DMS153 treated with DMSO at 0.1 percent for 48 hours (cell line): ENCODE data around the gene NPAS3.

Source experiments
- DNase-seq: peaks from one replicate; lab custom pipeline; 2025; ENCODE audit not compliant: unreplicated experiment; lab: John Stamatoyannopoulos, UW

NPAS3 gene

GRCh38 chr14:32940066-32940651 is 1.5 kb downstream of the NPAS3 start:
- no peak for DNase-seq

- no peak for DNase-seq
Observed at GRCh38 chr14:32940711-32941667, 2.3 kb downstream of the NPAS3 start.

DNA sequence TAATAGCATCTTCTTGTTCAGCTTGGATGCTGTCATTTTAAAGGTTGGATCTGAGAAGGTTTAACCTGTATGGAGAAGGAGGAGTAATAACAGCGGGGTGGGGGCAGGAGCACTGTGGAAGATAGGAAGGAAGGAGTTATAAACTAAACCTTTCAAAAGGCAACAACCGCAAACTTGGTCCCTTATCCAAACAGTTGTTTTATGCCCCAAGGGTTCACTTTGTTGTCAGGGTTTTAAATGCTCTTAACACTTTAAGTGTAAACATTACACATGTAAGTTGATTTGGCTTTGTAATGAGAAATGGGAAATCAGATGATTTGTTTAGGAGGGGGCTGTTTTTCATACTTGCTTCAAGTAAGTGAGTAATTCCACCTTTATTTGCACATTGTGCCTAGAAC is 3.0 kb downstream of the NPAS3 start:
- no peak for DNase-seq

GRCh38 chr14:32947081-32947480 is 8.4 kb downstream of the NPAS3 start:
- DNase-seq: no peak

- no peak for DNase-seq
Observed at GRCh38 chr14:32947792-32948191, 9.1 kb downstream of the NPAS3 start.

DNA sequence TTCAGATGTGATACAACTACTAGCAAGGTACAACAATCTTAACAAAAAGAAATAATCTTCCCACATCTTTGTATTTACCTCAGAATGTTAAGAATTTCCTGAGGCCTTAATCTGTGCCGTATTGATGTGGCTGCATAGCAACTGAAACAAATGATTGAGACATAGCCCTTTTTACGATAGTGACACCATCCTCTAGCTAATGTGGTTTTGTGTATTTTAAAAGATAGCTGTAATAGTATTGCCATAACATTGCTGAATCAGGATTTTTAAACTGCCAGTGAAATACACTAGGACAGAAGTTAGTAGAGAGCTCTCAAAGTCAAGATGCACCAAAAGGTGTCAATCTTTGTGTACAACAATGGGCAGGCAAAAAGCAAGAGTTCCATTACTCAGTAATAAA is 11.9 kb downstream of the NPAS3 start:
- no peak for DNase-seq

DNA sequence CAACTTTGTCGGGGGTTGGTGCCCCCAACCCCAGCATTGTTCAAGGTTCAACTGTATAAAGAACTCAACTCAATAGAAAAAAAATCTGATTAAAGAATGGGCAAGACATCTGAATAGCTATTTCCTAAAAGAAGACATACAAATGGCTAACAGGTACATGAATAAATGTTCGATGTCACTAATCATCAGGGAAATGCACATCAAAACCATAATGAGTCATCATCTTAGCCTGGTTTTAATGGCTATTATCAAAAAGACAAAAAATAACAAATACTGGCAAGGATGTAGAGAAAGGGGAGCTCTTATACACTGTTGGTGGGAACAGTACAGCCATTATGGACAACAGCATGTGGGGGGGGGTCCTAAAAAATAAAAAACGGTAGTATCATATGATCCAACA is 28.7 kb downstream of the NPAS3 start:
- DNase-seq: no peak

DNA sequence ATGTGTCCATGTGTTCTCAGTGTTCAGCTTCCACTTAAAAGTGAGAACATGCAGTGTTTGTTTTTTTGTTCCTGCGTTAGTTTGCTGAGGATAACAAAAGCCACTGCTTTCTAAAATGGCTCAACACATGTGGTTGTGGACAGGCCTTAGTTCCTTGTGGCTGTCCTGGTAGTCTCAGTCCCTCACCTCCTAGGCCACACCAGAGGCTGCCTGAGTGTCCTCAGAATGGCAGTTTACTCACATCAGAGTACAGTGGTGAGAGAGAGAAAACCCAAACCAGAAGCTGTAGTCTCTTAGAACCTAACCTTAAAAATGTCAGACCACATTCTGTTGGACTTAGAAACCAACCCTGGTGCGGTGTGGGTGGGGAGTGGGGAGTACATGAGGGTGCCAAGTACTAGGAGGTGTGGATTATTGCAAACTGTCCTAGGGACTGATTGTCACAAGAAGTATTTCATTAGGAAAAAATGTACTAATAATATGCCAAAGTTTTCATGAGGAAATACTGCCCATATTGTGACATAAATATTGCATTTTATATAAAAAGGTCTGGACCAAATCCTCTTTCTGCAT is 30.4 kb downstream of the NPAS3 start:
- DNase-seq: no peak

- DNase-seq: no peak
Observed at GRCh38 chr14:32977913-32978312, 39.2 kb downstream of the NPAS3 start.

- no peak for DNase-seq
Observed at GRCh38 chr14:32978691-32979255, 40.1 kb downstream of the NPAS3 start.

DNA sequence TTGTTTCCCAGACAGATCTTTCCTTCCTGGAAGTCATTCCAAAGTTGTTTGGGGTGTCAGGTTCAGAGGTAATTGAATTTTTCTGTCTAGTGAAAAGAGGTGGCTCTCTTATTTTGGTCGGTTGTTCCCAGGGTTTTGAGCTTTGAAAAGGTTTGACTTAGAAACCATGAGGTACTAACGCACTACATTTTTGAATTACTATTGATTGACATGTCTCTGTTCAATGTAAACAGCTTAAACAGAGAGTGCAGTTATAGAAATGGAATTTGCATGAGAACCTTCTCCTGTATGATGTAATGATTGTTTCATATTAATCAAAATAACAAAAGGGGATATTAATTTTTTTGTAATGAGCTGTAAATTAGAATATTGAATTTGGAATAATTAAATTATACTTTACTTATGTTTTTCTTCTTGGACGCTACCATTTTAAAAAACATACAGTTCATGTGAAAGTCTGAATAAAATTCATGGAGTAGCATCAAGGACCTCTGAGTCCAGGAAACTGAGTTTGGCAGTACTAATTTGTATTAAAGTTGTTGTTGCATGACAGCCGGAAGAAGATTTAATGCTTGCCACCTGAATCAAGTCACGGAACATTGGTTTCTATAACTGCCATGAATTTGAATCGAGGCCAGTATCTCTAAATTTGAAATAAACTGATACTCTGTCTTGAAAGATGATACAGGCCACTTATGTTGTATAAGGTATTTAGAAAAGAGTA is 41.7 kb downstream of the NPAS3 start:
- DNase-seq: peak; percentile 31

GRCh38 chr14:32980902-32981501 is 42.3 kb downstream of the NPAS3 start:
- no peak for DNase-seq

GRCh38 chr14:32984241-32984930 is 45.7 kb downstream of the NPAS3 start:
- no peak for DNase-seq

- DNase-seq: no peak
Observed at GRCh38 chr14:32985866-32986265, 47.2 kb downstream of the NPAS3 start.

DNA sequence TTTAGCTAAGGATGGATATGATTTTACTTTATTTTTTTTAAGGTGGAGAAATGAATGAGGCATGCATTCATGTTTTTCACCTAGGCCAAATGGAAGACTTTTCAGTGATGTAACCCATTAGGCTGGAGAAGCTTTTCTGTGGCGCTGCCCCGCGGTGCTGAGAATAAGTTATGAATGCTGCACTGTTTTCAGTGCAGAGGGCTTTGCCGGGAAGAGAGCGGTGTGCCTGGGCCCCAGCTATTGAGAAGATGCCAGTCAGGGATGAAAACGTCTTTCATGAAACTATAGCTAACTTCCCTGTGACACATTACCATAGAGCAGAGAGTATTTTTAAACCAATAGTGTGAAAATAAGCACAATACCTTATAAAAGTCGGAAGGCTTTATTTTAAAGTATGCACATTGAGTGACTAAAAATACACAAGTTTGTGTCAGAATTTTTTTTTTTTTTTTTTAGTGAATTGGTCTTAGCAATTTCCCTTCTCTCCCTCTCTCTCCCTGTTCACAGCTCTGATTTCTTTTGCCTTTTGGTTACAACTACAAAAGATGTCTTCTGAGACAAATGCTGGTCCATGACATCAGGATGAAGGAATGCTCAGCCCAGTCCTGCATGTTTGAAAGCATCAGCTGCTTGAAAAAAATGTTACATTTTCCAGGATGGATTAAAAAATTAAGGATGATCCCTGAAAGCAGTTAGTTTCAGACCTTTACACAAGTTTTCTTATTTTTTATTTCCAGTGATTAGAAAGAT is 48.3 kb downstream of the NPAS3 start:
- DNase-seq: no peak

DNA sequence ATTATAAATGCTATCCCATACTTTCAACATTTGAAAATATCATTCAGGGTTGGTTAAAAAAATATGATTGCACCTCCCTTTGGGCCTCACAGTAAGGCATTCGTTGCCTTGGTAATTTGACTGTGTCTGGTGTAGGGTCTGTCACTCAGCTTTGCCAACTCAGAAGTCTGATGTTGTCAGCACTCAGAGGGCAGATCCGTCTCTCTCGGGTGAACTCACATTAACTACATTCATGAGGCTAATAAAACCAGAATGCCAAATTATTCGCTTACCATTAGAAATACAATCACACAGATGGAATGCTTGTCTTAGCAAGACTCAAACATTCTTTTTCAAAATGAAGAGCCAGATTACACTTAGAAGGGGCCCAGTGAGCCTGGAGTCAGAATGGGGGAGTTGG is 53.0 kb downstream of the NPAS3 start:
- DNase-seq: no peak

- DNase-seq: no peak
Observed at GRCh38 chr14:32993921-32994320, 55.2 kb downstream of the NPAS3 start.

DNA sequence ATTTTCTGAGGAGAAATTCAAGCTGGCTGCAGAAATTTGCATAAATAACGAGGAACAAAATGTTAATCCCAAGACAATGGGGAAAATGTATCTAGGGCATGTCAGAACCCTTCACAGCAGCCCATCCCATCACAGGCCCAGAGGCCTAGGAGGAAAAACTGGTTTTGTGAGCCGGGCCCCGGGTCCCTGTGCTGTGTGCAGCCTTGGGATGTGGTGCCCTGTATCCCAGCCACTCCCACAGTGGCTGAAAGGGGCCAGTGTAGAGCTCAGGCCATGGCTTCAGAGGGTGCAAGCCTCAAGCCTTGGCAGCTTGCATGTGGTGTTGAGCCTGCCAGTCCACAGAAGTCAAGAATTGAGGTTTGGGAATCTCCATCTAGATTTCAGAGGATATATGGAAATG is 57.7 kb downstream of the NPAS3 start:
- no peak for DNase-seq

- no peak for DNase-seq
Observed at GRCh38 chr14:32998433-32998832, 59.8 kb downstream of the NPAS3 start.
